22Rv1 (cell line): ENCODE measurements around the gene SSC4D.

ENCODE experiments used
- CTCF ChIP-seq: fragments of 450-650 bp; IDR thresholded peaks from 2 replicates; pipeline ENCODE4 v1.5.1; 2017; ENCODE audit warnings: mild to moderate bottlenecking
- ZFX ChIP-seq: fragments of 450-650 bp; IDR thresholded peaks from 2 replicates; pipeline ENCODE4 v1.6.1; 2017; ENCODE audit warnings: antibody characterized with exemption, borderline replicate concordance

GRCh38 chr7:76351372-76351771 is 58.1 kb downstream of the SSC4D start:
- TF ChIP-seq CTCF (no peak), ZFX (no peak)
